Liver (tissue), 9 donors: Measurements from ENCODE around the gene CARS2. TPM values are rescaled to one million over a fixed set of nuclear protein-coding genes. Genes with fewer than 3 reads are reported as not detected.

ENCODE experiments used
- DNase-seq: peaks from one replicate; pipeline ENCODE4 v3.0.0-alpha.2; 2017; ENCODE audit warnings: low spot score
- H3K27ac ChIP-seq, 2 donors: one replicate each; pipeline ENCODE4 v1.7.0; 2013; ENCODE audit warnings: inconsistent platforms in 2 of 2, low read length in 2 of 2, control low read depth in 1 of 2, low read depth in 1 of 2, mild to moderate bottlenecking in 1 of 2
- H3K27me3 ChIP-seq, 4 donors: one replicate each; pipeline versions ENCODE4 v1.6.1 to v1.7.0; 2013; ENCODE audit warnings: low read length in 3 of 4, inconsistent platforms in 1 of 4, mild to moderate bottlenecking in 1 of 4, moderate library complexity in 1 of 4; ENCODE audit not compliant: control insufficient read depth in 4 of 4, insufficient read depth in 4 of 4
- H3K36me3 ChIP-seq, 4 donors: one replicate each; pipeline versions ENCODE4 v1.6.1 to v1.7.0; 2013; ENCODE audit warnings: low read length in 3 of 4, mild to moderate bottlenecking in 3 of 4, low read depth in 1 of 4, moderate library complexity in 1 of 4; ENCODE audit not compliant: control insufficient read depth in 4 of 4, insufficient read depth in 3 of 4
- H3K4me1 ChIP-seq, 4 donors: one replicate each; pipeline versions ENCODE4 v1.6.1 to v1.7.0; 2013; ENCODE audit warnings: low read length in 3 of 4, mild to moderate bottlenecking in 3 of 4, moderate library complexity in 1 of 4; ENCODE audit not compliant: control insufficient read depth in 4 of 4, insufficient read depth in 4 of 4
- H3K4me3 ChIP-seq, 3 donors: one replicate each; pipeline versions ENCODE4 v1.6.1 to v1.7.0; 2013; ENCODE audit warnings: low read length in 3 of 3, control low read depth in 1 of 3, low read depth in 1 of 3, mild to moderate bottlenecking in 1 of 3
- H3K9ac ChIP-seq, 2 donors: one replicate each; pipeline ENCODE4 v1.7.0; 2013; ENCODE audit warnings: low read length in 2 of 2, mild to moderate bottlenecking in 2 of 2, moderate library complexity in 2 of 2, control low read depth in 1 of 2, low read depth in 1 of 2
- H3K9me3 ChIP-seq, 4 donors: one replicate each; pipeline versions ENCODE4 v1.6.1 to v1.7.0; 2013; ENCODE audit warnings: low read length in 3 of 4; ENCODE audit not compliant: control insufficient read depth in 4 of 4
- EGR1 ChIP-seq, 2 donors: IDR thresholded peaks; 2 replicates each; pipeline ENCODE4 v1.6.1; 2016 to 2018; ENCODE audit warnings: antibody characterized with exemption in 2 of 2, low read depth in 2 of 2
- FOXA1 ChIP-seq: IDR thresholded peaks from 2 replicates; pipeline ENCODE4 v1.6.1; 2016; ENCODE audit warnings: antibody characterized with exemption
- FOXA2 ChIP-seq: IDR thresholded peaks from 2 replicates; pipeline ENCODE4 v1.6.1; 2016; ENCODE audit warnings: antibody characterized with exemption
- GABPA ChIP-seq, 2 donors: IDR thresholded peaks in 1 of 2; conservative IDR thresholded peaks in 1 of 2; 2 replicates each; pipeline ENCODE4 v1.6.1; 2016; ENCODE audit warnings: antibody characterized with exemption in 2 of 2, mild to moderate bottlenecking in 1 of 2, moderate library complexity in 1 of 2
- HNF4G ChIP-seq: IDR thresholded peaks from 2 replicates; pipeline ENCODE4 v1.6.1; 2016; ENCODE audit warnings: antibody characterized with exemption
- JUND ChIP-seq, 2 donors: IDR thresholded peaks; 2 replicates each; pipeline ENCODE4 v1.6.1; 2016; ENCODE audit warnings: antibody characterized with exemption in 2 of 2
- NR2F2 ChIP-seq: IDR thresholded peaks from 2 replicates; pipeline ENCODE4 v1.6.1; 2016; ENCODE audit warnings: antibody characterized with exemption
- RAD21 ChIP-seq, 2 donors: IDR thresholded peaks; 2 replicates each; pipeline ENCODE4 v1.6.1; 2016; ENCODE audit warnings: antibody characterized with exemption in 2 of 2, mild to moderate bottlenecking in 2 of 2
- RXRA ChIP-seq, 2 donors: IDR thresholded peaks; 2 replicates each; pipeline ENCODE4 v1.6.1; 2017 to 2018; ENCODE audit warnings: antibody characterized with exemption in 2 of 2, mild to moderate bottlenecking in 1 of 2
- TAF1 ChIP-seq: conservative IDR thresholded peaks from 2 replicates; pipeline ENCODE4 v1.6.1; 2016; ENCODE audit warnings: antibody characterized with exemption, mild to moderate bottlenecking
- YY1 ChIP-seq: IDR thresholded peaks from 2 replicates; pipeline ENCODE4 v1.6.1; 2016; ENCODE audit warnings: antibody characterized with exemption, mild to moderate bottlenecking
- WGBS: extraction: QIAGEN DNeasy Blood & Tissue Kit; methylation state at CpG from one replicate; pipeline ENCODE4 v1.1.7; 2013; 5-methylcytosine and 5-hydroxymethylcytosine counted together
- polyA plus RNA-seq, 2 donors: library from polyadenylated mRNA; stranded (reverse) in 1 of 2; unstranded in 1 of 2; fragments of 200-250 nt in 1 of 2; fragments of >200 nt in 1 of 2; fragmentation: Nextera tagmentation in 1 of 2; extraction: Ambion mirVana in 1 of 2; gene quantifications; one replicate each; pipeline versions ENCODE4 v1.2.1 to v1.2.3, GENCODE V29; 2013 to 2015
- total RNA-seq, 2 donors: library from RNA; depleted of rRNA; stranded (reverse); fragments of >200 nt; gene quantifications; one replicate each; pipeline ENCODE4 v1.2.3, GENCODE V29; 2014
- TF ChIP-seq, protein P1 (sequence below): IDR thresholded peaks from 2 replicates; pipeline ENCODE4 v1.6.1; 2016; ENCODE audit warnings: antibody characterized with exemption
- TF ChIP-seq, protein P2 (sequence below): IDR thresholded peaks from 2 replicates; pipeline ENCODE4 v1.6.1; 2016; ENCODE audit warnings: antibody characterized with exemption, mild to moderate bottlenecking
- TF ChIP-seq, protein P3 (sequence below): IDR thresholded peaks from 2 replicates; pipeline ENCODE4 v1.6.1; 2016; ENCODE audit warnings: antibody characterized with exemption
- donor health status: healthy.
- donor health status: healthy.
- donor health status: healthy.
- donor health status: healthy.
- donor health status: healthy.

CARS2 gene
- total and polyA plus RNA-seq, 4 donors, result 28.6 to 44.0 (median 31.4) TPM

DNA sequence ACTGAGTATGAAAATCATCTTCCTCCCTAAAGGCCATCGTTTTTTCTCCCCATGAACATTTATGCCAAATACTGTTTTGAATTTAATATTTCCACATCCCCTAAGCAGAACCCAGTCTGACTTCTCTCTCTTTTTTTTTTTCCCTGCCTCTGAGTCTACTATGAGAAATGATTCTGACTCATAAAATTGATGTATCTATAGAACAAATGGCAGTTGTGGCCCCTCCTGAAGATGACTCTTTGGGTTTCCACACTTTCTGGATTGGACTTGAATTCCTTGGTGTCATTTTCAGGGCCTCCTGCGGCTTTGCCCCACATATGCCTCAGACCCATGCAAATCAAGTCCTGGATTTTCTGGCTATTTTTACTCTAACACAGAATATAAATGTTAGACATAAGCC, 113.3 kb downstream of the CARS2 start:
- no peaks in the 10 kb centered on the region for H3K9me3 ChIP-seq
- no peaks in the 10 kb centered on the region for H3K36me3 ChIP-seq
- no peak overlapping the region for H3K27ac ChIP-seq
- DNase-seq, result no peak
- no peak overlapping the region for H3K9ac ChIP-seq
- H3K4me1 ChIP-seq, result no peaks in the 10 kb centered on the region
- TF ChIP-seq, protein P1, sequence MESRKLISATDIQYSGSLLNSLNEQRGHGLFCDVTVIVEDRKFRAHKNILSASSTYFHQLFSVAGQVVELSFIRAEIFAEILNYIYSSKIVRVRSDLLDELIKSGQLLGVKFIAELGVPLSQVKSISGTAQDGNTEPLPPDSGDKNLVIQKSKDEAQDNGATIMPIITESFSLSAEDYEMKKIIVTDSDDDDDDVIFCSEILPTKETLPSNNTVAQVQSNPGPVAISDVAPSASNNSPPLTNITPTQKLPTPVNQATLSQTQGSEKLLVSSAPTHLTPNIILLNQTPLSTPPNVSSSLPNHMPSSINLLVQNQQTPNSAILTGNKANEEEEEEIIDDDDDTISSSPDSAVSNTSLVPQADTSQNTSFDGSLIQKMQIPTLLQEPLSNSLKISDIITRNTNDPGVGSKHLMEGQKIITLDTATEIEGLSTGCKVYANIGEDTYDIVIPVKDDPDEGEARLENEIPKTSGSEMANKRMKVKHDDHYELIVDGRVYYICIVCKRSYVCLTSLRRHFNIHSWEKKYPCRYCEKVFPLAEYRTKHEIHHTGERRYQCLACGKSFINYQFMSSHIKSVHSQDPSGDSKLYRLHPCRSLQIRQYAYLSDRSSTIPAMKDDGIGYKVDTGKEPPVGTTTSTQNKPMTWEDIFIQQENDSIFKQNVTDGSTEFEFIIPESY, result no peak
- no peak for TF ChIP-seq TAF1
- no peak for TF ChIP-seq RAD21 (IDR thresholded peaks at IDR 0.05)
- no peak for TF ChIP-seq EGR1 (IDR thresholded peaks at IDR 0.05; ENCODE audit: low read depth in 2 of 2)
- TF ChIP-seq, protein P2, sequence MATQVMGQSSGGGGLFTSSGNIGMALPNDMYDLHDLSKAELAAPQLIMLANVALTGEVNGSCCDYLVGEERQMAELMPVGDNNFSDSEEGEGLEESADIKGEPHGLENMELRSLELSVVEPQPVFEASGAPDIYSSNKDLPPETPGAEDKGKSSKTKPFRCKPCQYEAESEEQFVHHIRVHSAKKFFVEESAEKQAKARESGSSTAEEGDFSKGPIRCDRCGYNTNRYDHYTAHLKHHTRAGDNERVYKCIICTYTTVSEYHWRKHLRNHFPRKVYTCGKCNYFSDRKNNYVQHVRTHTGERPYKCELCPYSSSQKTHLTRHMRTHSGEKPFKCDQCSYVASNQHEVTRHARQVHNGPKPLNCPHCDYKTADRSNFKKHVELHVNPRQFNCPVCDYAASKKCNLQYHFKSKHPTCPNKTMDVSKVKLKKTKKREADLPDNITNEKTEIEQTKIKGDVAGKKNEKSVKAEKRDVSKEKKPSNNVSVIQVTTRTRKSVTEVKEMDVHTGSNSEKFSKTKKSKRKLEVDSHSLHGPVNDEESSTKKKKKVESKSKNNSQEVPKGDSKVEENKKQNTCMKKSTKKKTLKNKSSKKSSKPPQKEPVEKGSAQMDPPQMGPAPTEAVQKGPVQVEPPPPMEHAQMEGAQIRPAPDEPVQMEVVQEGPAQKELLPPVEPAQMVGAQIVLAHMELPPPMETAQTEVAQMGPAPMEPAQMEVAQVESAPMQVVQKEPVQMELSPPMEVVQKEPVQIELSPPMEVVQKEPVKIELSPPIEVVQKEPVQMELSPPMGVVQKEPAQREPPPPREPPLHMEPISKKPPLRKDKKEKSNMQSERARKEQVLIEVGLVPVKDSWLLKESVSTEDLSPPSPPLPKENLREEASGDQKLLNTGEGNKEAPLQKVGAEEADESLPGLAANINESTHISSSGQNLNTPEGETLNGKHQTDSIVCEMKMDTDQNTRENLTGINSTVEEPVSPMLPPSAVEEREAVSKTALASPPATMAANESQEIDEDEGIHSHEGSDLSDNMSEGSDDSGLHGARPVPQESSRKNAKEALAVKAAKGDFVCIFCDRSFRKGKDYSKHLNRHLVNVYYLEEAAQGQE, result no peak
- no peak for TF ChIP-seq FOXA1
- TF ChIP-seq, protein P3, sequence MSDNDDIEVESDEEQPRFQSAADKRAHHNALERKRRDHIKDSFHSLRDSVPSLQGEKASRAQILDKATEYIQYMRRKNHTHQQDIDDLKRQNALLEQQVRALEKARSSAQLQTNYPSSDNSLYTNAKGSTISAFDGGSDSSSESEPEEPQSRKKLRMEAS, result no peak
- no peak for TF ChIP-seq YY1
- TF ChIP-seq NR2F2, result no peak
- TF ChIP-seq FOXA2, result no peak
- no peak for TF ChIP-seq RXRA (IDR thresholded peaks at IDR 0.05)
- TF ChIP-seq JUND (IDR thresholded peaks at IDR 0.05), result no peak
- no peak for TF ChIP-seq GABPA (IDR thresholded peaks at IDR 0.05 in 1 of 2, conservative IDR thresholded peaks at IDR 0.05 in 1 of 2)
- TF ChIP-seq HNF4G, result no peak
- no peak overlapping the region for H3K4me3 ChIP-seq
- 83% methylated on average over 2 of the region's 2 CpGs for WGBS
- H3K27me3 ChIP-seq, result no peaks in the 10 kb centered on the region

Other genes starting within 250 kb of the CARS2 start
- 10 to 100 TPM in 1 of 2 donors, 1 to 10 TPM in 1; 9.8 to 31.0 TPM for gene RAB20, start 144.4 kb downstream of the CARS2 start, total RNA-seq
- gene RAB20, start 144.4 kb downstream of the CARS2 start, polyA plus RNA-seq, result 10 to 100 TPM; 19.3 to 36.9 TPM
- gene NAXD, start 90.6 kb downstream of the CARS2 start, total RNA-seq, result 10 to 100 TPM; 19.0 to 34.1 TPM
- 10 to 100 TPM; 21.2 to 40.5 TPM for gene NAXD, start 90.6 kb downstream of the CARS2 start, polyA plus RNA-seq
- 10 to 100 TPM in 1 of 2 donors, 1 to 10 TPM in 1; 7.5 to 14.1 TPM for gene ING1, start 7.6 kb upstream of the CARS2 start, total RNA-seq
- 10 to 100 TPM in 1 of 2 donors, 1 to 10 TPM in 1; 8.0 to 10.1 TPM for gene ING1, start 7.6 kb upstream of the CARS2 start, polyA plus RNA-seq
- gene ANKRD10, start 209.0 kb upstream of the CARS2 start, total RNA-seq, result 10 to 100 TPM; 44.1 to 74.1 TPM
- 10 to 100 TPM; 18.8 to 61.7 TPM for gene ANKRD10, start 209.0 kb upstream of the CARS2 start, polyA plus RNA-seq